Naive thymus-derived CD8-positive, alpha-beta T cell (primary cell): ENCODE measurements around the gene KIF1B. TPM values are rescaled to one million over a fixed set of nuclear protein-coding genes. Genes with fewer than 3 reads are reported as not detected.
A peak's percentile ranks its signal among the peaks of the same experiment; 100 is the strongest.

ENCODE experiments used
- ATAC-seq, 2 donors: fragments of 150-1000 bp; cut with Tn5 transposase in 1 of 2; sonication (Bioruptor Pico), chemical (Tn5 transposase) in 1 of 2; 1 replicate in 1 of 2; 2 replicates in 1 of 2; pipeline ENCODE4 v1.10.0; 2021; ENCODE audit warnings: mild to moderate bottlenecking in 2 of 2, moderate library complexity in 2 of 2
- POLR2A ChIA-PET: fragments of 350-600 bp; sonication (Branson Sonifier 250); formaldehyde crosslinking; loops from one replicate; lab custom pipeline; 2021; ENCODE audit warnings: antibody characterized with exemption; lab: Charles Lee
- DNase-seq, 10 donors: peaks; one replicate each; pipeline versions ENCODE4 v3.0.0 to v3.0.0-alpha.2; 2020 to 2022
- H3K27ac Mint-ChIP-seq, 10 donors: one replicate each; pipeline ENCODE4 v1.8.0; 2020 to 2022; ENCODE audit warnings: mild to moderate bottlenecking in 10 of 10, mixed read lengths in 10 of 10, moderate library complexity in 4 of 10, inconsistent platforms in 1 of 10
- H3K27me3 Mint-ChIP-seq, 5 donors: one replicate each; pipeline ENCODE4 v1.8.0; 2021 to 2022; ENCODE audit warnings: mixed read lengths in 5 of 5
- H3K36me3 Mint-ChIP-seq, 3 donors: one replicate each; pipeline ENCODE4 v1.8.0; 2020 to 2022; ENCODE audit warnings: mixed read lengths in 3 of 3, mild to moderate bottlenecking in 2 of 3, inconsistent platforms in 1 of 3
- H3K4me1 Mint-ChIP-seq, 4 donors: one replicate each; pipeline ENCODE4 v1.8.0; 2021 to 2022; ENCODE audit warnings: mixed read lengths in 4 of 4
- H3K4me3 Mint-ChIP-seq, 10 donors: one replicate each; pipeline ENCODE4 v1.8.0; 2020 to 2022; ENCODE audit warnings: mild to moderate bottlenecking in 10 of 10, mixed read lengths in 10 of 10, moderate library complexity in 6 of 10, inconsistent platforms in 1 of 10
- H3K9me3 Mint-ChIP-seq, 9 donors: one replicate each; pipeline ENCODE4 v1.8.0; 2020 to 2022; ENCODE audit warnings: mixed read lengths in 9 of 9, mild to moderate bottlenecking in 3 of 9, inconsistent platforms in 1 of 9, moderate library complexity in 1 of 9
- polyA plus RNA-seq, 3 donors: library from polyadenylated mRNA; unstranded; fragments of 300-500 nt; fragmentation: Illumina TruSeq; gene quantifications; one replicate each; pipeline ENCODE4 v1.2.3, GENCODE V29; 2021
- total RNA-seq, 8 experiments: library from RNA in 2 of 8; stranded (reverse) in 2 of 8; gene quantifications; one replicate each; pipeline ENCODE4 v1.2.3 and lab custom pipeline; 2021 to 2026

KIF1B gene
- total and polyA plus RNA-seq, 5 experiments from 2014 or later, result 0.70 to 11.4 (median 2.1) TPM

GRCh38 chr1:10178597-10179405 is 31.6 kb upstream of the KIF1B start:
- no peak overlapping the region for H3K4me3 Mint-ChIP-seq
- H3K9me3 Mint-ChIP-seq, result peaks cover 0 to 16% (median 5%) of the 10 kb centered on the region in 9 donors
- no peak for DNase-seq
- POLR2A ChIA-PET, result interaction anchor here (0.7 kb wide), 2 partner anchors 12 to 14 kb away, joined by 3 read pairs; no protein-coding TSS in a partner anchor
- no peak overlapping the region for H3K27ac Mint-ChIP-seq
- H3K36me3 Mint-ChIP-seq, result peaks cover 14 to 62% (median 32%) of the 10 kb centered on the region in 3 donors
- H3K27me3 Mint-ChIP-seq, result no peaks in the 10 kb centered on the region
- no peaks in the 10 kb centered on the region for H3K4me1 Mint-ChIP-seq
- ATAC-seq, result no peak

- ATAC-seq (no peak), DNase-seq (no peak)
- Mint-ChIP-seq H3K27me3 (no peaks in the 10 kb centered on the region), H3K4me1 (no peaks in the 10 kb centered on the region), H3K9me3 (peaks cover 0 to 15% (median 5%) of the 10 kb centered on the region in 9 donors), H3K36me3 (peaks cover 13 to 55% (median 27%) of the 10 kb centered on the region in 3 donors), H3K27ac (peak overlapping the region in 1 of 10 donors; percentile 67), H3K4me3 (no peak overlapping the region)
- POLR2A ChIA-PET, result interaction anchor here (0.7 kb wide), 1 partner anchor 13 kb away, joined by 3 read pairs; no protein-coding TSS in a partner anchor
These were observed 30.8 kb upstream of the KIF1B start for GRCh38 chr1:10179406-10180091.

GRCh38 chr1:10181154-10181553 is 29.2 kb upstream of the KIF1B start:
- H3K27ac Mint-ChIP-seq, result peak overlapping the region in 1 of 10 donors; percentile 34
- H3K9me3 Mint-ChIP-seq, result peaks cover 0 to 3% (median 0%) of the 10 kb centered on the region in 9 donors
- no peaks in the 10 kb centered on the region for H3K27me3 Mint-ChIP-seq
- ATAC-seq (no peak), DNase-seq (no peak)
- H3K4me1 Mint-ChIP-seq, result peaks cover 0 to 2% (median 0%) of the 10 kb centered on the region in 4 donors
- H3K4me3 Mint-ChIP-seq, result no peak overlapping the region
- POLR2A ChIA-PET, result no interaction called here
- H3K36me3 Mint-ChIP-seq, result peaks cover under 1 to 41% (median 14%) of the 10 kb centered on the region in 3 donors

- Mint-ChIP-seq H3K4me1 (peaks cover 0 to 3% (median under 1%) of the 10 kb centered on the region in 4 donors), H3K27me3 (no peaks in the 10 kb centered on the region), H3K27ac (no peak overlapping the region), H3K36me3 (peaks cover 3 to 9% (median 4%) of the 10 kb centered on the region in 3 donors), H3K9me3 (peaks cover 0 to 5% (median 0%) of the 10 kb centered on the region in 9 donors), H3K4me3 (no peak overlapping the region)
- POLR2A ChIA-PET, result interaction anchor here (0.6 kb wide), 1 partner anchor 81 kb away, joined by 4 read pairs; no protein-coding TSS in a partner anchor
- no peak for ATAC-seq
- DNase-seq, result peak in 1 of 10 donors; percentile 8
These were observed 24.6 kb upstream of the KIF1B start for GRCh38 chr1:10185759-10186158.

GRCh38 chr1:10186331-10187025 is 23.9 kb upstream of the KIF1B start:
- Mint-ChIP-seq H3K4me1 (peaks cover 0 to 3% (median under 1%) of the 10 kb centered on the region in 4 donors), H3K9me3 (peaks cover 0 to 5% (median 0%) of the 10 kb centered on the region in 9 donors), H3K27me3 (no peaks in the 10 kb centered on the region), H3K4me3 (no peak overlapping the region), H3K27ac (peak overlapping the region in 1 of 10 donors; percentile 8), H3K36me3 (peaks cover 0 to 4% (median 1%) of the 10 kb centered on the region in 3 donors)
- peak in 2 of 10 donors; percentile 6 to 29 for DNase-seq
- no peak for ATAC-seq
- POLR2A ChIA-PET, result interaction anchor here (0.6 kb wide), 1 partner anchor 541 kb away, joined by 4 read pairs; no protein-coding TSS in a partner anchor

- POLR2A ChIA-PET, result interaction anchor here (0.6 kb wide), 1 partner anchor 542 kb away, joined by 4 read pairs; no protein-coding TSS in a partner anchor
- Mint-ChIP-seq H3K36me3 (peaks cover 0 to 4% (median 0%) of the 10 kb centered on the region in 3 donors), H3K27me3 (no peaks in the 10 kb centered on the region), H3K9me3 (peaks cover 0 to 5% (median 0%) of the 10 kb centered on the region in 9 donors), H3K4me3 (no peak overlapping the region), H3K27ac (no peak overlapping the region), H3K4me1 (peaks cover 0 to 3% (median under 1%) of the 10 kb centered on the region in 4 donors)
- ATAC-seq (no peak), DNase-seq (peak in 2 of 10 donors; percentile 26 to 31)
These were observed 23.4 kb upstream of the KIF1B start for GRCh38 chr1:10187026-10187334.

- ATAC-seq (no peak), DNase-seq (peak in 2 of 10 donors; percentile 26 to 34)
- peaks cover 0 to 4% (median 0%) of the 10 kb centered on the region in 3 donors for H3K36me3 Mint-ChIP-seq
- peaks cover 0 to 3% (median under 1%) of the 10 kb centered on the region in 4 donors for H3K4me1 Mint-ChIP-seq
- H3K27me3 Mint-ChIP-seq, result peaks cover 0 to under 1% (median 0%) of the 10 kb centered on the region in 5 donors
- H3K27ac Mint-ChIP-seq, result peak overlapping the region in 1 of 10 donors; percentile 61
- POLR2A ChIA-PET, result interaction anchor here (0.6 to 0.7 kb wide), 2 partner anchors 21 to 143 kb away, joined by 3 read pairs; no protein-coding TSS in a partner anchor
- peak overlapping the region in 1 of 10 donors; percentile 64 for H3K4me3 Mint-ChIP-seq
- H3K9me3 Mint-ChIP-seq, result peaks cover 0 to 5% (median 0%) of the 10 kb centered on the region in 9 donors
These were observed 22.2 kb upstream of the KIF1B start for GRCh38 chr1:10188133-10188650.

- peak in 1 of 2 donors; percentile 50 for ATAC-seq
- DNase-seq, result peak in 2 of 10 donors; percentile 6 to 26
- Mint-ChIP-seq H3K27ac (no peak overlapping the region), H3K27me3 (peaks cover 0 to 9% (median 3%) of the 10 kb centered on the region in 5 donors), H3K4me1 (peaks cover 0 to 4% (median 1%) of the 10 kb centered on the region in 4 donors), H3K36me3 (peaks cover 0 to 4% (median 0%) of the 10 kb centered on the region in 3 donors), H3K4me3 (no peak overlapping the region), H3K9me3 (peaks cover 0 to 5% (median 0%) of the 10 kb centered on the region in 9 donors)
- POLR2A ChIA-PET, result no interaction called here
These were observed 20.7 kb upstream of the KIF1B start for GRCh38 chr1:10189659-10190058.

- POLR2A ChIA-PET, result interaction anchor here (0.6 kb wide), 1 partner anchor 13 kb away, joined by 3 read pairs; no protein-coding TSS in a partner anchor
- Mint-ChIP-seq H3K36me3 (peaks cover 0 to 4% (median 0%) of the 10 kb centered on the region in 3 donors), H3K27me3 (peaks cover 0 to 10% (median 6%) of the 10 kb centered on the region in 5 donors), H3K4me1 (peaks cover 0 to 3% (median 1%) of the 10 kb centered on the region in 4 donors), H3K27ac (no peak overlapping the region), H3K4me3 (no peak overlapping the region), H3K9me3 (peaks cover 0 to 5% (median 0%) of the 10 kb centered on the region in 9 donors)
- DNase-seq (no peak), ATAC-seq (no peak)
These were observed 18.1 kb upstream of the KIF1B start for GRCh38 chr1:10192263-10192662.

GRCh38 chr1:10193288-10193687 is 17.1 kb upstream of the KIF1B start:
- Mint-ChIP-seq H3K27me3 (peaks cover 0 to 10% (median 6%) of the 10 kb centered on the region in 5 donors), H3K4me1 (peaks cover 0 to 3% (median 1%) of the 10 kb centered on the region in 4 donors), H3K36me3 (peaks cover 0 to 2% (median 0%) of the 10 kb centered on the region in 3 donors), H3K9me3 (peaks cover 0 to 2% (median 0%) of the 10 kb centered on the region in 9 donors), H3K27ac (peak overlapping the region in 1 of 10 donors; percentile 40), H3K4me3 (no peak overlapping the region)
- POLR2A ChIA-PET, result no interaction called here
- no peak for DNase-seq
- no peak for ATAC-seq

- Mint-ChIP-seq H3K27ac (no peak overlapping the region), H3K27me3 (peaks cover 0 to 12% (median 9%) of the 10 kb centered on the region in 5 donors)
- POLR2A ChIA-PET, result no interaction called here
These were observed 14.8 kb upstream of the KIF1B start for GRCh38 chr1:10195570-10195969.

More at GRCh38 chr1:10195570-10195969, 14.8 kb upstream of the KIF1B start:
- peaks cover 0 to 2% (median 0%) of the 10 kb centered on the region in 4 donors for H3K4me1 Mint-ChIP-seq
- no peak for ATAC-seq
- no peak for DNase-seq
- no peaks in the 10 kb centered on the region for H3K36me3 Mint-ChIP-seq
- no peaks in the 10 kb centered on the region for H3K9me3 Mint-ChIP-seq
- H3K4me3 Mint-ChIP-seq, result no peak overlapping the region
